ENCODE measurements around the gene DCAF8L2.
"Not testable (repeated sequence)": the region's sequence is repeated elsewhere in the genome, so short reads cannot be mapped to it uniquely, and the experiment has no call there.

Gene DCAF8L2

DNA sequence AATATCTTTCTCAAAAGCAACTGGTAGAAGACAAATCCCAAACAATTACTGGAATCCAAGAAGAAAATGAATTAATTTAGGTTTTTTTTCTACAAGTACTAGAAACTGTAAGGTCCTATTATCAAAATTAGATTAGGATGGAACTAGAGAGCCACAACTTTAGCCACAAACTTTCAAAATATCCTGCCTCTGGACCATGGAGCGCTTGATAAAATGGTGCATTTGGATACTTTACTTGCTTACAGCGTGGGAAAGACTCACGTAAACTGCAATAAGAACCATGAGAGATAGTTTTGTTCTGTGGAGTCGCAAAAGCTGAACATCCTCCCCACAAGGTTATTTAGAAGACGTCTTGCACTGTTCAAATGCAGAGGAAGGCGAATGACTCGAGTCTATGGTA is at the start of gene DCAF8L2:
DCAF8L2 (plus strand) TSS at position 301 of the 400 bp plus-strand sequence. CDS start 156,552 bp downstream, outside the sequence.
- no peak for DNase-seq (ENCODE audit: low read depth)

DNA sequence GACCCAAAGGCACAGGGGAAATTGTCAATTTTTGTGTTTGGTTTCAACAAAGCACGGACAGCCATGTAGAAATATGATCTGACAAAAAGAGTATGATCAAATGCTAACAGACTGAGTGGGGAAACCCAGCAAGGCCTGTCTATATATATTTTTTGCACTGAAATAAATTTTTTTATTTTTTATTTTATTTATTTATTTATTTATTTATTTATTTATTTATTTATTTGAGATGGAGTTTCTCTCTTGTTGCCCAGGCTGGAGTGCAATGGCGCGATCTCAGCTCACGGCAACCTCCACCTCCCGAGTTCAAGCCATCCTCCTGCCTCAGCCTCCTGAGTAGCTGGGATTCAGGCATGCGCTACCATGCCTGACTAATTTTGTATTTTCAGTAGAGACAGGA is 49.0 kb upstream of the DCAF8L2 start:
- DNase-seq (ENCODE audit: low read depth), result not testable (repeated sequence)

DNA sequence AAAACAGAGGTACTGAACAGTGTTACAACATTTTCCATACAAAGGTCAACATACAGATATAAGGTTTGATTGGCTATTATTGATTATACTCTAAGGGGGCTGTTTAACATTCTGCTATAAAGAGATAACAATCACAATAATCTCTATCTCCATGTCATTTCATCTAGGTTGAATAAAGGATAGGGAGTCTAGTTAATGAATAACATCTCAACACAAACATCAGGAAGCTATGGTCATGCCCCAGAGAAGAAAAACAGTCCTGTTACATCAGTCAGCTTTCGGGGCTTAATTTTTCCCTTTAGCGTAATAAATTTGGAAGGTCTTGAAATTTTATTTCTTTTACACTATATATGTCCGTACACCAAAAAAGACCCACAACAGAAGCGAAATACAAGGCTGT is 41.5 kb upstream of the DCAF8L2 start:
- no peak for DNase-seq (ENCODE audit: low read depth)

GRCh38 chrX:27549688-27550087 is 40.5 kb upstream of the DCAF8L2 start:
- DNase-seq (ENCODE audit: low read depth), result no peak

DNA sequence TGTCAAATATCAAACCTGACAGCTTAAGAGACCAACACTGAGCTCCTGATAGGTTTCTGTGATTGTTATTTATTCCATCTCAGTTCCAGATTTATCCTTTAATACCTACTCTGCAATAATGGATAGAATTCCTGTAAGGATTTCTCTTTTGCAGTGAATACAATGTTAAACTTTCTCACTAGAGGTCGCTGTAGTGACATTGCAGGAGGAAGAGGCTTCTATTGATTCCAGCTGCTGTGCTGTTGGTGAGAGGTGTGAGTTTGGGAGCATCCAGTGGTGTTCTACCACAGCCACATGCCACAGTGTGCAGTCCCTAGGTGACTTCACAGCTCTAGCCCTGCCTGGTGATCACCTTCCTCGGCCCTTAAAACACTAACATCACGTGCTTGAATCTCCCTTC is 34.6 kb upstream of the DCAF8L2 start:
- no peak for DNase-seq (ENCODE audit: low read depth)

GRCh38 chrX:27565992-27566391 is 24.2 kb upstream of the DCAF8L2 start:
- no peak for DNase-seq (ENCODE audit: low read depth)

DNA sequence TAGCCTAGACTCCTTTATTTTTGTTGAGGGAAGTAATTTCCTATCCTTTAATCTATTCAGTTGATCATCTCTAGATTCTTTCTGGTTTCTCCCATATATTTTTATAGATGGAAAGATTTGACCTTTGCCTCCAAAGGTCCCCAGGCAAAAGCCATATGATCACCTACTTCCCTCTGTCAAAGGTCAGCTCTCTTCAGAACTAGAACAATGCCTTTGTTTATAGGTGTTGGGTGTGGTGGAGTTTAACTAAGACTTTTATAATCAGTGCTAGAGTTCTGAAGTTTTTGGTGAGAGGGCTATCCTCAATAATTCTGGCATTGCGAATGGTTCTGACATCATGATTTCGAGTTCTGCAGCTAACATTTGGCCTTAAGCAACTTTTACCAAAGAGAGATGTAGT is 19.0 kb upstream of the DCAF8L2 start:
- no peak for DNase-seq (ENCODE audit: low read depth)

GRCh38 chrX:27575565-27575964 is 14.6 kb upstream of the DCAF8L2 start:
- DNase-seq (ENCODE audit: low read depth), result no peak

DNA sequence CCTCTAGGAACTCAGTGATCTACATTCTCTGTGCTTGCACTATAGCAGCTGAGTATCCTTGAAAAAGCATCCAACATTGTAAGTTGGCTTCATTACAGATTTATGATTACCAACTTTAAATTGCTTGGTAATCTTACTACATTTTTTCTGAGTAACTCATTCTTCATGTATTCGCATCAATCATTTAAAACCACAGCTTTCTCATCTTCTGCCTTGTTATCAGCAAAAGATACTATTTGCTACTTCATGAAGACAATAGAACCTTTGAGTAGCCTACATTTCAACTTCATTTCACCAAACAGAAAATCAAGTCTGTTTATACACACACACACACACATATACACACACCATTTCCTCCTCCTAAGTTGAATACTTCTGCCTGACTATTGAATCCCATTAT is 6.2 kb upstream of the DCAF8L2 start:
- no peak for DNase-seq (ENCODE audit: low read depth)

DNA sequence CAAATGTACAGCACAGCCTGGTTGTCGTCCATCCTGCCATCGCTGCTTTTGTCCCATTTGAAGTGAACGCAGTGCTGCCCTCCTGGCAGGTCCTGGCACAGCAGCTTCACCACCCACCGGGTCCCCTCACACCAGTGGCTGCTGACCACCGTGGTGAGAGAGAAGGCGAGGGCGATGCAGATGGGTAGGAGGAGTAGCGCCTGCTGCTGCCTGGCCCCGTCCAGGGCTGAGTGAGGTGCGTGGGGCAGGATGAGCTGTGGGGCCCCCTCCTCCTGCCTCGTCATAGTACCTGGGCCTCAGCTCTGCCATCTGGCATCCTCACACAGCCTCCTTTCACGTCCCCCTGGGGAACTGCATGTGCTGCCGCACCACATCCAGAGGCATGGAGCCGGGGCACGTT is 1.8 kb downstream of the DCAF8L2 start:
- no peak for DNase-seq (ENCODE audit: low read depth)

DNA sequence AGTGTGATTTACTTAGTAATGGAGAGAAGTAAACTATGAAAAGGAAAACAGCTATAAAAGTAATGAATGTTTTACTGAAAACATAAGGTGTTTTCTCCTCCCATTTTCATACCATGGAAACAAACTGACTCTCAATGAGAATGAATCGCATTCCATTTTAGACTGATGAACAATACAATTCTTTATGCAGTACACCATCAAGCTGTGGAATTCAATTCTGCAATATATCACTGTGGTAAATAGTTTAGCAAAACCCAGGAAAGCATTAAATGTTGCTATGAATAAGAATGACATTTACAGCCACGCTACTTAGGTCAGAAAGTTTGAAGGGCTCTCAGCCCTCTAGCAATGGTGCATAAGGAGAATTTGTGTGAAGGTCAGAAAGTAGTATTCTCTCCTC is 7.4 kb downstream of the DCAF8L2 start:
- no peak for DNase-seq (ENCODE audit: low read depth)

DNA sequence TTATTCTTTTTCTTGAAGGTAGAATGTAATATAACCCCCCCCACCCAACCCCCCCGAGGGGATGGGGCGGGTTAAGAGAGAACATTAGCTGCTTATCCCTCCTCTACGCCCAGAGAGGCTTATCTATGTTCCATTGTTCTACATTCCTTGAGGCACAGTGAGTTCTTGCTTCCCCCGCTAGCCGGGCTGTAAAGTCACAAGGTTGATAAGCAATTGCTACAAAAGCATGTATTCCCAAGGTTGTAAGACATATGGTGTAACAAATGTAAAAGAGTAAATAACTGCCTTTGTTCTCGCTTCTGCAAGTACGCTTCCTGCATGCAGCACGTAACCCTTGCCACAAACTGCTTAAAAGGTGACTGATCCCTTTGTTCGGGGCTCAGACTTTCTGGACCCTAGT is 8.2 kb downstream of the DCAF8L2 start:
- no peak for DNase-seq (ENCODE audit: low read depth)

DNA sequence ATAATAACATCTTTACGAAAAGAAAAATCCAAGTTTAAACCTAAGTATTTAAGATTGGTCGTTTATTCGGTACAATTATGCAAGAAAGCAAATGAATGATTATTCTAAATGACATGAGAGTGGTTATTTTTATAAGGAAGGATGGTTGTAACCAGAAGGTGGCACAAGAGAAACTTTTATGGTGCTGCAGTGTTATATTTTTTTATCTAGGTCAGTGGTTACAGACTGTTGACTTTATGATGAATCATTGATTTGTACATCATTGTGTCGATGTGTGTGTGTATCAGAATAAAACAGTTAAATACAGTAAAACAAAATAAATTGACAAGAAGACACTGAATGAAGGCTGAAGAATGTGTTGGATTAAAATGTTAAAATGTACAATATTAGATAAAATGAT is 9.8 kb downstream of the DCAF8L2 start:
- no peak for DNase-seq (ENCODE audit: low read depth)

- no peak for DNase-seq (ENCODE audit: low read depth)
Measured at GRCh38 chrX:27600686-27601085, 10.5 kb downstream of the DCAF8L2 start.

DNA sequence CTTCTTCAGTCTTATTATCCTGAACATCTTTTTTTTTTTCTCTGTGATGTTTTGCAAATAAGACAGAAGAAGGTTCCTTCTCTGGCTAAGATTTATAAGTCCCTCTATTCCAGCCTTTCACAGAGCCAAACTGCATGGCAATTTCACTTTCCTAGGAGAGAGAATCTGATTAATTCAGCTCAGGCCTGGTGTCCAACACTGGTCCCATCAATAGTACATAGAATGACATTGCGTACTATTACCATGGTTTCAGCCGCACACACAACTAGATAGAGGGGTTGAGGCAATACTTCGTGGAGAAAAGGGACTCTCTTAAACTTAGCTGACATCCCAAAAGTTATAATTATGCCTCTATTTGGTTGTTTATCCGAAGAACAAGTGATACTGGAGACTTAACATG is 18.5 kb downstream of the DCAF8L2 start:
- DNase-seq (ENCODE audit: low read depth), result no peak

- DNase-seq (ENCODE audit: low read depth), result no peak
Measured at GRCh38 chrX:27619459-27619858, 29.3 kb downstream of the DCAF8L2 start.

- no peak for DNase-seq (ENCODE audit: low read depth)
Measured at GRCh38 chrX:27619975-27620374, 29.8 kb downstream of the DCAF8L2 start.

- DNase-seq (ENCODE audit: low read depth), result no peak
Measured at GRCh38 chrX:27622883-27623282, 32.7 kb downstream of the DCAF8L2 start.

DNA sequence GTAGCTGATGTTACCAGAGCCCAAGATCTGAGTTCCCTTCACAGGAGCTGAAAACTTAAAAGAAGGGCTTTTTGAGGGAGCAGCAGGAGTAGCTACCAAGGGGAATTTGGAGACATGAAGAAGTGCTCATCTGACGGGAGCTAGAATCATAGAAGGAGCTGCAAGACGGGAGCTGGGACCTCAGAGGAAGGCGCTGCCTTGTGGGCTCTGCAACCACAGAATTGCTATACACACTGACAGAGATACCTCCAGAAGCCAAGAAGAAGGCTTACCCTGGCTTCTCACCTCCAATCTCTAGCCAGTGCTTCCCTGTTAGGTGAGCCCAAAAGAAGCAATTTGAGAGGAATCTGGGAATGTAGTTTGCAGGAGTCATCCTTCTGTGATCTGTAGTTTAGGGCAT is 35.9 kb downstream of the DCAF8L2 start:
- DNase-seq (ENCODE audit: low read depth), result no peak

- DNase-seq (ENCODE audit: low read depth), result no peak
Measured at GRCh38 chrX:27633328-27633727, 43.2 kb downstream of the DCAF8L2 start.

DNA sequence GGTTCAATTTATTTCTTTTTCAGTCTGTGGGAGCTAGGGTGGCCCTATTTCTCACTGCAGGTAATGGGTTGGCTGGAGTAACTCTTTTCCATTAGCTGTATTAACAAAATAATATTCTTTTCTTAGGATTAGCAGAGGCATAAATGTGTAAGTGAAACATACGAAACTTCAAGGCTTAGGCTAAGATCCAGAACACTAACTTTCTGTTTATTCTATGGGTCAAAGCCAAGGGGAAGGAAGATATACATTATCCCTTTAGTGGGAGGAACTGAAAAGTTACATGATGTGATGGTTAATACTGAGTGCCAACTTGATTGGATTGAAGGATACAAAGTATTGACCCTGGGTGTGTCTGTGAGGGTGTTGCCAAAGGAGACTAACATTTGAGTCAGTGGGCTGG is 66.4 kb downstream of the DCAF8L2 start:
- no peak for DNase-seq (ENCODE audit: low read depth)

DNA sequence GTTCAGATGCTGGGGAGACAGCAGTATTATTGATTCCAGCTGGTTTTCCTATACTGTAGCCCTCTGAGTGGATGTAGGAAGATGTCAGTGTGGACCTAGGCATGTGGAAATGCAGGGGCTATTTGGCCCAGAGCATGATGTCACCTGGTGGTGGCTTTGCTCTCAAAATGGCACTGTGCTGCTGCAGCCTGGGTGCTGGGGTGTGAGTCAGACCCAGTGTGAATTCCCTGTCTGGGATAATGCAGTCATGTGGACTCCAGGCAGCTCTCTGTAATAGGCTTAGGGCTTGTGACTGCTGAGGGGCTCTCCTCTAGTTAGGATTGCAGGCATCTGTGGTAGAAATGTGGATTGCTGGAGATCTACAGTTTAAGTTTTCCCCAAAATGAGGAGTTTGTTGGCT is 70.7 kb downstream of the DCAF8L2 start:
- no peak for DNase-seq (ENCODE audit: low read depth)

- DNase-seq (ENCODE audit: low read depth), result no peak
Measured at GRCh38 chrX:27671234-27671633, 81.1 kb downstream of the DCAF8L2 start.

GRCh38 chrX:27674491-27674890 is 84.3 kb downstream of the DCAF8L2 start:
- no peak for DNase-seq (ENCODE audit: low read depth)

DNA sequence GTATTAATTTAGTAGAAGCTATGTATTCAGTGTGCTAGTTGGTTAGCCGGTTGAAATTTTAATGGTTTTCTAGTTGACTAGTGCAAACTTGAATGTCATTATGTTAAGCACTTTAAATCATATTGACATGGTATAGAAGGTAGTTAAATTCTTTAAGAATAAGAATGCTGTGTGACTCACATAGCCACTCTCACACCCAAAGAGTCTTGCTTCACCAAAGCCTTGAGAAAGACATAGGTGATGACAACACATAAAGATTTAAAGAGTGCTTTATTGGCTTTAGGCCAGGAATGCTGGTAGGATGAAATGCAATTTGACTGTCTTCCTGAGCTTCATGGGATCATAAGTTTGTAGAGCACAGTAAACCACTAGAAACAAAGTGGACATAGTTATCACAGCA is 85.3 kb downstream of the DCAF8L2 start:
- DNase-seq (ENCODE audit: low read depth), result no peak
